ENCODE data around the gene KRT7.

The KRT7 gene

DNA sequence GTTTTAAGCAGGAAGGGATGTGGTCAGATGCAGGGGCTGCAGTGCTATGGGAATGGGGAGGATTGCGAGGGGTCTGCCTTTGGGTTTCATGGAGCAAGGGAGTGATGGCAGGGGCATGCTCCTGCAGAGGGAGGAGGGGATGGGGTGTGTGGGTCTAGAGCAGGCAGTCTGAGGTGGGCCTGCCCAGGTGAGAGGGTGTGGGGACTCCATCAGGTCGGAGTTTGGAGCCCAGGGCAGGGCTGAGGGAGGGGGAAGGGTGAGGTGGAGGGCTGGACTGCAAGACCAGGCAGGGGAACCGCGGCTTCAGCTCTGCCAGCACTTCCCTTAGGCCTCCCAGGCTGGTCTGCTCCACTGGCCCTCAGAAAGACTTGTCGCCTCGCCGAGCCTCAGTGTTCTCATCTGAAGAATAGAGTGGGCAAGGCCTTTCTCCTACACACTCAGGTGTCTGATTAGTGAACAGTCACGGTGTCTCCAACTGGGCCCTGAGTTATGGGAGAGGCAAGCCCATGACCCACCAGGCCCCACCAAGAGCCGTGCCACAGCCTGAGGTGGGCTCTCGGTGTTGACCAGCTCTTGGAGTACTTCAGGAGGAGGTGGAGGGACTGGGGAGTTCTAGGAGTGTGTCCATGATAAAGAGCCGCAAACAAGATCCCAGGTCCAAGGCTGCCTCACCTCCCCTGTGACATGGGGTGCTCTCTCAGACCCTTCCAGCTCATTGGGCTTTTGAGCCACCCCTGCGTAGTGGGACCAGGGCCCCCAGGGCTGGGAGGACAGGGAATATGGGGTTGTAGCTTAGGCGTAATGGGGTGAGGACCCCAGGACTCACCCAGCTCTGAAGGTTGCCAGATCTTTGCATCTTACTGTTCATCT, 21.1 kb upstream of the KRT7 start:
- POLR2A ChIA-PET = no interaction called here
- CTCF ChIA-PET = interaction anchor here (1.0 to 4.0 kb wide), 11 partner anchors 10 to 98 kb away, joined by 3 to 48 read pairs (median 5); no protein-coding TSS in a partner anchor
- no peak for DNase-seq (ENCODE audit: extremely low spot score)
- TF ChIP-seq, protein P1, sequence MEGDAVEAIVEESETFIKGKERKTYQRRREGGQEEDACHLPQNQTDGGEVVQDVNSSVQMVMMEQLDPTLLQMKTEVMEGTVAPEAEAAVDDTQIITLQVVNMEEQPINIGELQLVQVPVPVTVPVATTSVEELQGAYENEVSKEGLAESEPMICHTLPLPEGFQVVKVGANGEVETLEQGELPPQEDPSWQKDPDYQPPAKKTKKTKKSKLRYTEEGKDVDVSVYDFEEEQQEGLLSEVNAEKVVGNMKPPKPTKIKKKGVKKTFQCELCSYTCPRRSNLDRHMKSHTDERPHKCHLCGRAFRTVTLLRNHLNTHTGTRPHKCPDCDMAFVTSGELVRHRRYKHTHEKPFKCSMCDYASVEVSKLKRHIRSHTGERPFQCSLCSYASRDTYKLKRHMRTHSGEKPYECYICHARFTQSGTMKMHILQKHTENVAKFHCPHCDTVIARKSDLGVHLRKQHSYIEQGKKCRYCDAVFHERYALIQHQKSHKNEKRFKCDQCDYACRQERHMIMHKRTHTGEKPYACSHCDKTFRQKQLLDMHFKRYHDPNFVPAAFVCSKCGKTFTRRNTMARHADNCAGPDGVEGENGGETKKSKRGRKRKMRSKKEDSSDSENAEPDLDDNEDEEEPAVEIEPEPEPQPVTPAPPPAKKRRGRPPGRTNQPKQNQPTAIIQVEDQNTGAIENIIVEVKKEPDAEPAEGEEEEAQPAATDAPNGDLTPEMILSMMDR (IDR thresholded peaks at IDR 0.05; ENCODE audit: control extremely low read depth, extremely low read depth, low read depth, missing control alignments) = no peak

DNA sequence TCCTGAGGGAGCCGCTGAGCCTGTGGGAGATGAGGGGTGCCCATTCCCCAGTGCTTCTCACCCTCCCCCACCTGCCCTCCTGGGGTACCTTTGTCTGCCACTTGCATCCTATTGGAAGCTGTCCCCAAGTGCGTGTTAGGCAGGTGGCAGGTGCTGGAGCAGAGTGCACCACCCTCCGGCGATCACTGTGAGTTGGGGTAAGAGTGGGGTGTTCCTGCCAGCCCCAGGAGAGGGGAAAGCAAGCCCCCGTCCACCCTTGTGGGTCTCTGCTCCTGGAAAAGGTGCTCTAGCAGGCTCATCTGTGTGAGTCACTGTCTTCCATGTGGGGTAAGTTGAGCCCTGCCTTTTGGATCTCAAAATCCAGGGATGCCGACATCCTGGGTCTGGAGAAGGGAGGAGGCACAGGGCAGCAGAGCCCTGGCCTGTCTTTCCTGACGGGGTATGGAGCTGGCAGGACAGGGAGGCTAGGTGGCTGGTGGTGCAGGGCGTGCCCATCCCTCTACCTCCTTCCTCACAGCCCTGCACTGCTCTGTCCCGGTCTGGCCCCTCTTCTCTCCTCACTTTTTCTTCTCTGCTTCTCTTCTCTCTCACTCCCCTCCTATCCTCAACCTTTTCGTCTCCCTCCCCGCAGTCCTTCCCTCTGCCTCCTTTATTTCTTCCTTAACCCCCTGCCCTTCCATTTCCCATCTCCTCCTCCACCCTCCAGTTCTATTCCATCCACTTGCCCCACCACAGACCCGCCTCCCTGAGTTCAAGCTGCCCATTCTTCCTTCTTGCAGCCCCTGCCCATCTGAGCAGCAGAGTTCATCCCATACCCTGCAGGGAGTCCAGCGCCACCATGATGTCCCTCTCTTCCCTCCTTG, 20.1 kb upstream of the KRT7 start:
- TF ChIP-seq, protein P1 (IDR thresholded peaks at IDR 0.05; ENCODE audit: control extremely low read depth, extremely low read depth, low read depth, missing control alignments) = no peak
- CTCF ChIA-PET = interaction anchor here (0.7 to 4.0 kb wide), 22 partner anchors 11 to 711 kb away, joined by 3 to 48 read pairs (median 4); no protein-coding TSS in a partner anchor
- DNase-seq (ENCODE audit: extremely low spot score) = no peak
- POLR2A ChIA-PET = no interaction called here

DNA sequence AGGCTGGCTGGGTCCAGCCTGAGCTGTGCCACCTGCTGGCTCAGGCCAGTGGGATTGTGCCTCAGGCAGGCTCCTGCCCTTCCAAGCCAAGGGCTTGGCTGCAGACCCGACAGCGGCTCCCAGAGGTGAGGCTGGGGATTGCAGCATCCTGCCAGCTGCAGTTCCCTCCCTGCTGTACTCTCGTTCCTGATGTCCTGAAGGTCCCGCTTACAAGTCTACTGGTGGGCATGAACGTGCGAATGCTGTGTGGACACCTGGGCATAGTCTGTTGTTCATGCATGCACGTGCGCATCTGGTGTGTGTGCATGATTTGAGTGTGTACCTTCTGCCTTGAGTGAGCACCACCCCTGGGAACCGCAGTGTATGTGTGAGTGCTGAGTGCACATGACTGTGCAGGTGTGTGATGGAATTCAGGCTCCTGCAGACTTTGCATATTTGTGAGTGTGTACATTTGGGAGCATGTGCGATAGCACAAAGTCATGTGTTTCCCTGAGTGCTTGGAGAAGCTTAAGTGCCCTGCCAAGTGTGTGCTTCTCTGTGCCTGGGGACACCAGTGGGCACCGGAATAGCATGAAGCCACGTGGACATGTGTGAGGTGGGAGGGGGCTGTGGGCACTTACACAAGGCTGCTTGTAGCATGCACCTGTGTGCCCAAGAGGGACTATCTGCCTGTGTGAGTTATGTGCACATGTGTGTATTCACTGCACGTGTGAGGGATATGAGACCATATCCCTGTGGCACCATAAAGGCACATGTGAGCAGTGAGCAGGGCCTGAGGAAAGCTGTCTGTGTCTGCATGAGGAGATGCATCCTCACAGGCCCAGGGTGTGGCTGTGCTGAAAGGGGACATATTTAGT, 19.3 kb upstream of the KRT7 start:
- POLR2A ChIA-PET = no interaction called here

DNA sequence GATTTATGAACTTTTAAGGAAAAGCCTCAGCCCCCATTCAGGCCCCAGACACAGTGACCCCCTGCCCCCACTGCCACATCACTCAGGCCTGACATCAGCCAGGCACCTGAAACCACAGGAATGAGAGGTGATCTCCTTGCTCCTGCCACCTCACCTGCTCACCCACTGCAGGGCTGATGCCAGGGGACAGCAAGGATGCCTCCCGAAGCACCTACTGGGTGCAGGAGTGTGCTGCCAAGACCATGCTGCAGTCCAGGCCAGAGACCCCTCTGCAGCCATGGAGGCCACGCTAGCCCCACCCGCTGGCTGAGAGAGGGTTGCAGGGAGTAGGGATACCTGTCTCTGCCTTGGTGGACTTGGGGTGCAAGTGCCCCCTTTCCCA, 18.6 kb upstream of the KRT7 start:
- DNase-seq (ENCODE audit: extremely low spot score) = no peak
- ChIA-PET POLR2A (no interaction called here), CTCF (interaction anchor here (0.9 to 1.6 kb wide), 8 partner anchors 15 to 59 kb away, joined by 3 to 10 read pairs (median 4); no protein-coding TSS in a partner anchor)
- TF ChIP-seq, protein P1 (IDR thresholded peaks at IDR 0.05; ENCODE audit: control extremely low read depth, extremely low read depth, low read depth, missing control alignments) = peak; percentile 24

More for the DNA sequence above, 19.3 kb upstream of the KRT7 start:
- peak; percentile 76 for DNase-seq (ENCODE audit: extremely low spot score)
- CTCF ChIA-PET = interaction anchor here (0.7 to 4.0 kb wide), 19 partner anchors 10 to 711 kb away, joined by 3 to 48 read pairs (median 4); no protein-coding TSS in a partner anchor
- TF ChIP-seq, protein P1 (IDR thresholded peaks at IDR 0.05; ENCODE audit: control extremely low read depth, extremely low read depth, low read depth, missing control alignments) = peak; percentile 85

DNA sequence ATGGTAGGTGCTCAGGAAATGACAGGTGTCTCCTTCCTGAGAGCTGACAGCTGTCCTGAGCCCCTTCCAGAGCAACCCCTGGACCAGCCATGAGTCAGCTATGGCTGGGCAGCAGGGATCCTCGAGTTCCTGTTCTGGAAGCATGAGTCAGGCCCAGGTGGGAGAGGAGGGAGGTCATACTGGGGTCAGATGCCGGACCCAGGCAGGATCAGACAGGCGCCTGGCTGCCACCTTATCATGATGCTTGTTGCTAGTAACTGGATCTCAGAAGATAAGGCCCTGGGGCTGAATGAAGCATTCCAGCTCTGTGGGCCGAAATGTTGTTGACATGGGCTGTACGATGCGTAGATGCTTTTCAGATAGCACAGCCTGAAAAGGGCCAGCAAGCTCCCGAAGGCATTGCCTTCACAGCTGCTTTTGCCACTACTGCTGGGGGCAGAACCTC, 17.4 kb upstream of the KRT7 start:
- no peak for DNase-seq (ENCODE audit: extremely low spot score)
- TF ChIP-seq, protein P1 (IDR thresholded peaks at IDR 0.05; ENCODE audit: control extremely low read depth, extremely low read depth, low read depth, missing control alignments) = no peak
- POLR2A ChIA-PET = no interaction called here
- CTCF ChIA-PET = interaction anchor here (0.7 to 1.2 kb wide), 3 partner anchors 21 to 64 kb away, joined by 3 to 4 read pairs (median 4); no protein-coding TSS in a partner anchor
